ENCODE measurements around the gene DPYSL4. TPM values are rescaled to one million over a fixed set of nuclear protein-coding genes. Genes with fewer than 3 reads are reported as not detected.

DPYSL4 gene
- total RNA-seq, 2 donors from 2014 or later: 4.1 to 22.6 TPM

DNA sequence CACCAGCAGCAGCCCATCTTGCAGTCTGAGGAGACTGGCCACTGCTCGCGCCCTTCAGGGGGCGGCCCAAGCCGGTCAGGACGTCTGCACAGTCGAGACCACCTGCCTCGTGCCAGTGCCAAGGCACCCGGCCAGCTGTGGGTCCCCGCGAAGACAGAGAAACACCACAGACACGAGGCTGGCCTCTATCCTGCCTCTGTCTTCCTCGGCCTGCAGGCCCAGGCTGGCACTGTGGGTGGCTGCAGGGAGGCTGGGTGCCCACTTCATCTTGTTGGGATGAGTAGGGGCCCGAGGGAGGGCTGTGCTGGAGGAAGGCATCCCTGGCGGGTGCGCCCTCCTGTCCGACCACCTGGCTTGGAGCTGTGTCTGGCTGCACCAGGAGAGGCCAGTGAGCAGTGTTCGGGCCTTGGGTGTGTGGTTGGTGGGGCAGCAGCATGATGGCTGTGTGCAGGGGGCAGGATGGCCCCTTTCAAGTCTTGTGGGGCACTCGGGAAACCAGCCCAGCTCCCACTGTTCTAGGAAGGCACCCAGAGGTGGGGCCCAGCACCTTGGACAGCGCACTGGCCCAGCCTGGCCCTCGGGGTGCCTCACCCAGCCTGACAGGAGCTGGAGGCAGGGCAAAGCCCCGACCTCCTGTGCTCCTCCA is 7.3 kb downstream of the DPYSL4 start:
- DNase-seq (ENCODE audit: low spot score): no peak
- no peaks in the 10 kb centered on the region for H3K36me3 ChIP-seq
- 71% methylated on average over 17 of the region's 21 CpGs for WGBS

DNA sequence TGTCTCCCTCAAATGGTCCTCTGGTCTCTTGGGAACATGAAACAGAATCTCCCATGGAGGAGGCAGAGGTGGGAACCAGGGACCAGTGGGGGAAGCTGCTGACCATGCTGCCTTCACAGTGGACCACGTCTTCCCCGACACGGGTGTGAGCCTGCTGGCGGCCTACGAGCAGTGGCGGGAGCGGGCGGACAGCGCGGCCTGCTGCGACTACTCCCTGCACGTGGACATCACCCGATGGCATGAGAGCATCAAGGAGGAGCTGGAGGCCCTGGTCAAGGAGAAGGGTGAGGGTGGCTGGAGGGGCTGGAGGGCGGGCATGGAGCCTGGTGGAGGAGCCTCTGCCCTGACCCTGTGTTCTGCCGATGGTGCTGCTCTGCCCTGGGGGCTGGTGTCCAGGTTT is 8.0 kb downstream of the DPYSL4 start:
- intact Hi-C loops (cut with DNase I): no loop called here
- WGBS: 94% methylated on average over 15 of the region's 15 CpGs

More for the DNA sequence above, 7.3 kb downstream of the DPYSL4 start:
- H3K9me3 ChIP-seq: no peaks in the 10 kb centered on the region
- no peaks in the 10 kb centered on the region for H3K27me3 ChIP-seq (replicated peaks; ENCODE audit: insufficient read depth)
- H3K4me1 ChIP-seq (replicated peaks): no peaks in the 10 kb centered on the region
- H3K4me3 ChIP-seq: no peak overlapping the region
- intact Hi-C loops (cut with DNase I): no loop called here
- H3K27ac ChIP-seq: no peak overlapping the region
- TF ChIP-seq POLR2AphosphoS5 (IDR thresholded peaks at IDR 0.05) (no peak), POLR2A (IDR thresholded peaks at IDR 0.05) (no peak)
- TF ChIP-seq, protein P1, sequence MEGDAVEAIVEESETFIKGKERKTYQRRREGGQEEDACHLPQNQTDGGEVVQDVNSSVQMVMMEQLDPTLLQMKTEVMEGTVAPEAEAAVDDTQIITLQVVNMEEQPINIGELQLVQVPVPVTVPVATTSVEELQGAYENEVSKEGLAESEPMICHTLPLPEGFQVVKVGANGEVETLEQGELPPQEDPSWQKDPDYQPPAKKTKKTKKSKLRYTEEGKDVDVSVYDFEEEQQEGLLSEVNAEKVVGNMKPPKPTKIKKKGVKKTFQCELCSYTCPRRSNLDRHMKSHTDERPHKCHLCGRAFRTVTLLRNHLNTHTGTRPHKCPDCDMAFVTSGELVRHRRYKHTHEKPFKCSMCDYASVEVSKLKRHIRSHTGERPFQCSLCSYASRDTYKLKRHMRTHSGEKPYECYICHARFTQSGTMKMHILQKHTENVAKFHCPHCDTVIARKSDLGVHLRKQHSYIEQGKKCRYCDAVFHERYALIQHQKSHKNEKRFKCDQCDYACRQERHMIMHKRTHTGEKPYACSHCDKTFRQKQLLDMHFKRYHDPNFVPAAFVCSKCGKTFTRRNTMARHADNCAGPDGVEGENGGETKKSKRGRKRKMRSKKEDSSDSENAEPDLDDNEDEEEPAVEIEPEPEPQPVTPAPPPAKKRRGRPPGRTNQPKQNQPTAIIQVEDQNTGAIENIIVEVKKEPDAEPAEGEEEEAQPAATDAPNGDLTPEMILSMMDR (IDR thresholded peaks at IDR 0.05): no peak

DNA sequence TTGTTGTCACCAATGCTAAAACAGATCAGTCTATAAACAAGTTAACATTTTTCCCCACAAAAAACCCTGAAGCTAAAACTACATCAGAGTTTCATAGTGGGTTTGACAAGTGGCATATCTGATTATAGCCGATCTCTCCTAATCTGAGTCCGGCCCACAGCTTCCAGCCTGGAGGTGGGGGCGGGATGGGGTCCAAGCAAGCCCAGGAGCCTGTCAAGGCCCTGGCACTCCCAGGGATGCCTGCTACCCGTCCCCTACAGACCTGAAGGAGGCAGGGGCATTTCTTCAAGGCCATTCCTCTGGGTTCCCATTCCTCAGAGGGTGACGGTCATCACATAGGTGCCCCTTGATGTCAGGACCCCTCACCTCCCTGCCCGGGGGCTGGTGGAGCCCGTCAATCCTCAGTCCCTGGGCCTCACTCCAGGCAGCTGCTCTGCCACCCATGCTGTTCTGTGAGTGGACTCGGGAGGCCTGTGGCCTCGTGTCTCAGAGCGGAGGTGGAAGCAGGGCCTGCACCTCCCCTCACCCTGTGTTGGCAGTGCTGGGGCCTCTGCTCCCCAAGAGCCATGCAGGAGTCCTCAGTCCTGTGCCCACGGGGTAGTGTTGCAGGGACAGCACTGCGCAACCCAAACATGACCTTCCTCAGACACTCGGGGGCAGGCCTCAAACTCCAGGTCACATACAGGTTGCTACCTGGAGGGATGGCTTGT is 8.8 kb downstream of the DPYSL4 start:
- H3K27me3 ChIP-seq (replicated peaks; ENCODE audit: insufficient read depth): no peaks in the 10 kb centered on the region
- TF ChIP-seq POLR2A (IDR thresholded peaks at IDR 0.05): no peak
- TF ChIP-seq, protein P1 (IDR thresholded peaks at IDR 0.05): no peak
- no peak for TF ChIP-seq POLR2AphosphoS5 (IDR thresholded peaks at IDR 0.05)
- H3K36me3 ChIP-seq: no peaks in the 10 kb centered on the region
- intact Hi-C loops (cut with DNase I): no loop called here
- no peaks in the 10 kb centered on the region for H3K4me1 ChIP-seq (replicated peaks)
- WGBS: 92% methylated on average over 13 of the region's 13 CpGs
- H3K9me3 ChIP-seq: no peaks in the 10 kb centered on the region
- no peak overlapping the region for H3K4me3 ChIP-seq
- DNase-seq (ENCODE audit: low spot score): no peak
- no peak overlapping the region for H3K27ac ChIP-seq

More for the DNA sequence above, 8.0 kb downstream of the DPYSL4 start:
- H3K4me1 ChIP-seq (replicated peaks): no peaks in the 10 kb centered on the region
- no peaks in the 10 kb centered on the region for H3K9me3 ChIP-seq
- no peak overlapping the region for H3K27ac ChIP-seq
- no peaks in the 10 kb centered on the region for H3K27me3 ChIP-seq (replicated peaks; ENCODE audit: insufficient read depth)
- no peaks in the 10 kb centered on the region for H3K36me3 ChIP-seq
- DNase-seq (ENCODE audit: low spot score): no peak
- TF ChIP-seq POLR2AphosphoS5 (IDR thresholded peaks at IDR 0.05): no peak
- TF ChIP-seq, protein P1 (IDR thresholded peaks at IDR 0.05): no peak
- no peak for TF ChIP-seq POLR2A (IDR thresholded peaks at IDR 0.05)
- H3K4me3 ChIP-seq: no peak overlapping the region

DNA sequence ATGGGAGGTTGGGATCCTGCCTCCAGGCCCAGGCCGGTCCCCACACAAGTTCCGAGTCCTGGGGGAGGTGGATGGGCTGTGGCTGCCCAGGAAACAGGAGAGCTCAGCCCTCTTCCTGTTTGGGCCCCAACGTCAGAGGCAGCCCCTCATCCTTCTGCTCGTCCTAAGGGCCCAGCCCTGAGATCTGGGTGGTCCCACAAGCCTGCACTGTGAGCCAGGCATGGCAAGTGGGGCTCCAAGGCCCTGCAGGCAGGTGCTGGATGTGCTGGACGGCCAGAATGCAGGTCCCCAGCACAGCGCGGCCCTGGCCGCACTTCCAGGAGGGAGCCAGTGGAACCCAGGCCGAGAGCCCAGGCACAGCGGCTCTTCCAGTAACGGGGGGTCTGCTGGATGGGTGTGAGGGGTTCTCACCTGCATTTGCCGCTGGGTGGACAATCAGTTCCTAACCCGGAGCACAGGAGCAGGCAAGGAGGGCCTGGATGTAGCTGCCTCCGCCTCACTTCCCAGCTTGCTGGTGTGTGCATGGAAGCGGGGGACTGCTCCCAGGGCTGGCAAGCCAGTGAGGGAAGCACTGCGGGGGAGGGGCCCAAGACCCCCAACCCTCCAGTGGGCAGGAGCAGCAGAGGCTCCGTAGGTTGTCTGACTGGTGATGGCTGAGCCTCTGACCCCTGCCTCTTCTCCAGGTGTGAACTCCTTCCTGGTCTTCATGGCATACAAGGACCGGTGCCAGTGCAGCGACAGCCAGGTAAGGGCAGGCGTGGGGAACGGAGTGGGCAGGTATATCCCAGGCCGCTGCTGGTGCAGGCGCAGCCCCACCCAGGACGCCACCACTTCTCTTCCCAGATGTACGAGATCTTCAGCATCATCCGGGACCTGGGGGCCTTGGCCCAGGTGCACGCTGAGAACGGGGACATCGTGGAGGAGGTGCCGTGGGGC is 9.7 kb downstream of the DPYSL4 start:
- Histone ChIP-seq H3K4me3 (no peak overlapping the region), H3K9me3 (no peaks in the 10 kb centered on the region), H3K36me3 (no peaks in the 10 kb centered on the region), H3K27ac (no peak overlapping the region), H3K4me1 (replicated peaks) (no peaks in the 10 kb centered on the region), H3K27me3 (replicated peaks; ENCODE audit: insufficient read depth) (no peaks in the 10 kb centered on the region)
- no peak for DNase-seq (ENCODE audit: low spot score)
- 91% methylated on average over 29 of the region's 30 CpGs for WGBS
- TF ChIP-seq, protein P1 (IDR thresholded peaks at IDR 0.05): no peak
- TF ChIP-seq POLR2AphosphoS5 (IDR thresholded peaks at IDR 0.05): no peak
- TF ChIP-seq POLR2A (IDR thresholded peaks at IDR 0.05): no peak
- intact Hi-C loops (cut with DNase I): no loop called here

Measured in prostate gland (tissue), 2 donors.